Measurements from ENCODE around the gene HEATR5A.
"Not testable (repeated sequence)": the region's sequence is repeated elsewhere in the genome, so short reads cannot be mapped to it uniquely, and the experiment has no call there.

HEATR5A gene

GRCh38 chr14:31278883-31279282, 141.5 kb downstream of the HEATR5A start:
- DNase-seq: no peak

GRCh38 chr14:31277085-31277484, 143.3 kb downstream of the HEATR5A start:
- no peak for DNase-seq

GRCh38 chr14:31276417-31276816, 143.9 kb downstream of the HEATR5A start:
- not testable (repeated sequence) for DNase-seq

- no peak for DNase-seq
These were observed 144.6 kb downstream of the HEATR5A start for GRCh38 chr14:31275731-31276130.

- no peak for DNase-seq
These were observed 148.7 kb downstream of the HEATR5A start for GRCh38 chr14:31271648-31272047.

GRCh38 chr14:31270196-31270772, 150.1 kb downstream of the HEATR5A start:
- peak in 1 of 5 donors; percentile 4 for DNase-seq

GRCh38 chr14:31269634-31270195, 150.6 kb downstream of the HEATR5A start:
- no peak for DNase-seq

GRCh38 chr14:31268216-31268615, 152.1 kb downstream of the HEATR5A start:
- DNase-seq: no peak

GRCh38 chr14:31266437-31267331, 153.7 kb downstream of the HEATR5A start:
- DNase-seq: no peak

- no peak for DNase-seq
These were observed 154.5 kb downstream of the HEATR5A start for GRCh38 chr14:31265701-31266398.

- DNase-seq: no peak
These were observed 156.7 kb downstream of the HEATR5A start for GRCh38 chr14:31263485-31264133.

- DNase-seq: no peak
These were observed 158.3 kb downstream of the HEATR5A start for GRCh38 chr14:31261859-31262731.

GRCh38 chr14:31261523-31261858, 158.9 kb downstream of the HEATR5A start:
- DNase-seq: no peak

GRCh38 chr14:31259040-31259435, 161.3 kb downstream of the HEATR5A start:
- not testable (repeated sequence) for DNase-seq

- no peak for DNase-seq
These were observed 161.8 kb downstream of the HEATR5A start for GRCh38 chr14:31258427-31259039.

- DNase-seq: not testable (repeated sequence)
These were observed 162.6 kb downstream of the HEATR5A start for GRCh38 chr14:31257554-31258426.

- DNase-seq: no peak
These were observed 163.2 kb downstream of the HEATR5A start for GRCh38 chr14:31257244-31257553.

- no peak for DNase-seq
These were observed 163.7 kb downstream of the HEATR5A start for GRCh38 chr14:31256534-31257243.

- not testable (repeated sequence) for DNase-seq
These were observed 164.4 kb downstream of the HEATR5A start for GRCh38 chr14:31255918-31256317.

- no peak for DNase-seq
These were observed 165.1 kb downstream of the HEATR5A start for GRCh38 chr14:31255286-31255685.
